K562 (cell line): ENCODE measurements around the gene KIF1A. TPM values are rescaled to one million over a fixed set of nuclear protein-coding genes. Genes with fewer than 3 reads are reported as not detected.

Experiments used
- ATAC-seq: fragments of 200-7000 bp; cut with Tn5 transposase; 3 replicates; pipeline ENCODE4 v1.9.1; 2020; ENCODE audit warnings: moderate library complexity
- BruUV-seq: library from RNA; stranded (reverse); fragments of 400-500 nt; replicated peaks from 2 replicates; lab custom pipeline; 2021; lab: Mats Ljungman, UMichigan
- CTCF ChIA-PET: fragments of 300-600 bp; formaldehyde crosslinking; extraction: SDS; loops from one replicate; lab custom pipeline; 2021; ENCODE audit warnings: low intra/inter-chr PET ratio; lab: Yijun Ruan, JAX
- POLR2A ChIA-PET: fragments of 300-600, 350-650 bp; sonication (Branson Sonifier 250); formaldehyde crosslinking; extraction: SDS; loops from one replicate; lab custom pipeline; 2021; ENCODE audit warnings: antibody characterized with exemption, inconsistent platforms; lab: Yijun Ruan, JAX
- DNase-seq, 4 experiments: peaks; one replicate each; pipeline versions ENCODE4 v3.0.0 to v3.0.0-alpha.2; 2011 to 2018; ENCODE audit warnings: low spot score in 3 of 4, mixed read lengths in 3 of 4; ENCODE audit errors: extremely low read depth in 1 of 4
- FAIRE-seq: peaks from 2 replicates; lab custom pipeline; 2011; peaks lifted over from hg19 to GRCh38; lab: Jason Lieb, UNC
- H2AFZ ChIP-seq: 2 replicates; pipeline ENCODE4 v1.6.0; 2011; ENCODE audit warnings: low read depth, low read length, control low read depth, inconsistent platforms
- H3K27ac ChIP-seq: fragments of 200-600 bp; 3 replicates; pipeline ENCODE4 v1.8.0; 2011; ENCODE audit warnings: low read depth, mild to moderate bottlenecking, control low read depth, inconsistent platforms, low read length, moderate library complexity, mixed read lengths; ENCODE audit errors: extremely low read depth
- H3K27me3 ChIP-seq, 2 experiments: fragments of 300-600 bp in 1 of 2; 2 replicates in 1 of 2; 3 replicates in 1 of 2; pipeline versions ENCODE4 v1.6.0 to v1.8.0; 2011; ENCODE audit warnings: inconsistent platforms in 2 of 2, low read length in 2 of 2, mild to moderate bottlenecking in 1 of 2, mixed read lengths in 1 of 2, moderate library complexity in 1 of 2; ENCODE audit not compliant: control insufficient read depth in 2 of 2, insufficient read depth in 2 of 2
- H3K36me3 ChIP-seq: fragments of 300-600 bp; 3 replicates; pipeline ENCODE4 v1.8.0; 2011; ENCODE audit warnings: mild to moderate bottlenecking, low read length, inconsistent platforms; ENCODE audit not compliant: control insufficient read depth, insufficient read depth
- H3K4me1 ChIP-seq, 2 experiments: fragments of 200-600 bp in 1 of 2; replicated peaks in 1 of 2; 2 replicates in 1 of 2; 3 replicates in 1 of 2; pipeline versions ENCODE4 v1.5.1 to v1.8.0; 2011; ENCODE audit warnings: inconsistent platforms in 2 of 2, low read length in 2 of 2, mild to moderate bottlenecking in 1 of 2, mixed read lengths in 1 of 2, moderate library complexity in 1 of 2; ENCODE audit not compliant: control insufficient read depth in 2 of 2, insufficient read depth in 2 of 2
- H3K4me2 ChIP-seq: 2 replicates; pipeline ENCODE4 v1.6.1; 2011; ENCODE audit warnings: low read length, control low read depth, inconsistent platforms, mixed read lengths; ENCODE audit not compliant: insufficient read depth
- H3K4me3 ChIP-seq: fragments of 200-600 bp; sonication (generic), shearing (Covaris generic); 2 replicates; pipeline ENCODE4 v1.5.1; 2016; ENCODE audit warnings: control low read depth, inconsistent platforms
- H3K79me2 ChIP-seq: fragments of 200-600 bp; 3 replicates; pipeline ENCODE4 v1.8.0; 2011; ENCODE audit warnings: low read length, inconsistent platforms; ENCODE audit not compliant: control insufficient read depth, insufficient read depth
- H3K9ac ChIP-seq, 2 experiments: 2 replicates each; pipeline versions ENCODE4 v1.6.0 to v1.6.1; 2011; ENCODE audit warnings: low read depth in 2 of 2, low read length in 2 of 2, control low read depth in 1 of 2, inconsistent platforms in 1 of 2, mild to moderate bottlenecking in 1 of 2, mixed read lengths in 1 of 2; ENCODE audit not compliant: insufficient read depth in 1 of 2
- H3K9me1 ChIP-seq: one replicate; pipeline ENCODE4 v1.6.0; 2011; ENCODE audit warnings: inconsistent platforms, mild to moderate bottlenecking, low read length, moderate library complexity; ENCODE audit not compliant: control insufficient read depth, insufficient read depth
- H3K9me3 ChIP-seq: replicated peaks from 2 replicates; pipeline ENCODE4 v1.5.1; 2011; ENCODE audit warnings: low read depth, low read length, inconsistent platforms; ENCODE audit not compliant: control insufficient read depth, insufficient read depth
- H4K20me1 ChIP-seq: replicated peaks from 2 replicates; pipeline ENCODE4 v1.6.1; 2011; ENCODE audit warnings: low read length, inconsistent platforms, mixed read lengths; ENCODE audit not compliant: control insufficient read depth, insufficient read depth
- KAT8 ChIP-seq: fragments of 450-650 bp; IDR thresholded peaks from 2 replicates; pipeline ENCODE4 v1.6.1; 2016; ENCODE audit warnings: low read depth, mild to moderate bottlenecking
- KLF13 ChIP-seq: fragments of 450-650 bp; IDR thresholded peaks from 2 replicates; pipeline ENCODE4 v1.6.1; 2016; ENCODE audit warnings: missing genetic modification characterization, low read depth, mild to moderate bottlenecking, missing compliant biosample characterization, moderate library complexity, borderline replicate concordance
- ZFP30 ChIP-seq: fragments of 250-450 bp; sonication (Bioruptor Pico); IDR thresholded peaks from 2 replicates; pipeline ENCODE4 v1.8.0; 2022; ENCODE audit warnings: moderate library complexity, mild to moderate bottlenecking, inconsistent platforms, borderline replicate concordance
- ZKSCAN3 ChIP-seq: fragments of 250-450 bp; sonication (Bioruptor Pico); IDR thresholded peaks from 2 replicates; pipeline ENCODE4 v1.4.0; 2020
- ZNF316 ChIP-seq: fragments of 450-650 bp; IDR thresholded peaks from 2 replicates; pipeline ENCODE4 v1.6.1; 2016
- WGBS: fragments of 100-300 bp; shearing (Covaris generic); methylation state at CpG from one replicate; pipeline ENCODE4 v1.1.6; 2016; ENCODE audit warnings: low coverage, mixed read lengths; ENCODE audit not compliant: insufficient coverage; ENCODE audit errors: missing lambda C conversion rate; 5-methylcytosine and 5-hydroxymethylcytosine counted together
- in situ Hi-C: fragments of 300-500 bp; cut with MboI; formaldehyde crosslinking; loops from 4 replicates; pipeline ENCODE4 v1.15.0; 2018; ENCODE audit warnings: inconsistent platforms, mixed read lengths
- intact Hi-C: fragments of 100-400 bp; cut with micrococcal nuclease; formaldehyde crosslinking; loops from 2 replicates; pipeline ENCODE4 v1.14.2; 2022
- polyA plus RNA-seq, 8 experiments: library from polyadenylated mRNA; depleted of rRNA in 4 of 8; stranded (reverse) in 5 of 8; unstranded in 3 of 8; fragments of >200 nt; fragmentation: Nextera tagmentation in 2 of 8; fragmentation: Illumina TruSeq in 1 of 8; extraction: Ambion mirVana in 2 of 8; extraction: Trizol in 1 of 8; gene quantifications; 2 replicates each; pipeline versions ENCODE4 v1.2.1 to v1.2.3, GENCODE V29; 2011 to 2014; ENCODE audit warnings: inconsistent platforms in 1 of 8, missing spikeins in 1 of 8
- total RNA-seq, 7 experiments: library from RNA; depleted of rRNA in 6 of 7; stranded (reverse); fragments of >200 nt in 6 of 7; fragmentation: Illumina TruSeq in 2 of 7; extraction: Trizol in 2 of 7; gene quantifications; 2 replicates each; pipeline versions ENCODE4 v1.2.1 to v1.2.3, GENCODE V29; 2011 to 2021; ENCODE audit warnings: low replicate concordance in 1 of 7

KIF1A gene
- total and polyA plus RNA-seq, 9 of the 15 experiments (the other 6 are each of a cell fraction or from before 2014, with no cell fraction given), result 0.07 to 1.4 (median 0.45) TPM; not detected in 2

DNA sequence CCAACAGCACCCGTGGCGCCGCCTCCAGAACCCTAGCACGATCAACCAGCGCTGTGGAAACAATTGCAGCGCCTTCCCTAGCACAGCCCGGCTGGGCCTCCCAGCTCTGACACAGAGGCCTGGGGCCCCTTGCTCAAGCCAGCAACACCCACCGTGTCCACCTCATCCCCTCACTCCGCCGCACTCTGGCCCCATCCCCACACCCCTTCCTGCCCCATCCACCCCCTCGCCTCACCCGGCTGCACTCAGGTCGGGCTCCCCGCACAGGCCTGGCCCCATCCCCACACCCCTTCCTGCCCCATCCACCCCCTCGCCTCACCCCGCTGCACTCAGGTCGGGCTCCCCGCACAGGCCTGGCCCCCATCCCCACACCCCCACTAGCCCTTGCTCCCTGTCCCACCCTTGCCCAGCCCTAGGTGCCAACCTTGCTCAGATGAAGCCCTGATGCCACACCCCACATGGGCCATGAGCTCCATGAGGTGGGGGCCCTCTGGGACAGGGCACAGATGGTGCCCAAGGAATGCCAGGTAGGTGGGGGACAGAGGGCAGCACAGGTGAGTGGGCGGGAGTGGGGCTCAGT, 28.7 kb downstream of the KIF1A start:
- H3K9ac ChIP-seq, result no peak overlapping the region; a peak in 1 of 4 replicates
- H3K9me1 ChIP-seq, result no peaks in the 10 kb centered on the region
- in situ Hi-C loops, result no loop called here
- ChIA-PET POLR2A (no interaction called here), CTCF (no interaction called here)
- H3K27me3 ChIP-seq, result peaks cover 0 to 46% of the 10 kb centered on the region in 2 experiments; a peak in 2 of 5 replicates
- H3K79me2 ChIP-seq, result no peaks in the 10 kb centered on the region
- peaks cover 0 to 4% of the 10 kb centered on the region in 2 experiments; a peak in 1 of 5 replicates for H3K4me1 ChIP-seq
- no peak overlapping the region for H2AFZ ChIP-seq
- H3K9me3 ChIP-seq, result no peaks in the 10 kb centered on the region
- FAIRE-seq (no peak), DNase-seq (no peak), ATAC-seq (no peak)
- no peaks in the 10 kb centered on the region for H3K36me3 ChIP-seq
- no peak overlapping the region for H3K4me3 ChIP-seq
- BruUV-seq, result no TSS peak
- H3K27ac ChIP-seq, result no peak overlapping the region
- no peak overlapping the region for H3K4me2 ChIP-seq
- no peak for TF ChIP-seq KLF13
- no peak for TF ChIP-seq ZNF316
- TF ChIP-seq ZKSCAN3 (CRISPR knock-in tag), result no peak
- TF ChIP-seq KAT8, result no peak
- TF ChIP-seq ZFP30, result no peak
- 3% methylated on average over 8 of the region's 19 CpGs for WGBS
- intact Hi-C loops, result no loop called here
- no peaks in the 10 kb centered on the region for H4K20me1 ChIP-seq
